ENCODE results near the gene IGF2. TPM values are rescaled to one million over a fixed set of nuclear protein-coding genes. Genes with fewer than 3 reads are reported as not detected.
A peak's percentile ranks its signal among the peaks of the same experiment; 100 is the strongest.

IGF2 gene
- polyA plus RNA-seq, 1 experiment = 16.6 TPM

GRCh38 chr11:2156416-2157182 is 17.4 kb upstream of the IGF2 start:
- Histone ChIP-seq H3K9me3 (ENCODE audit: control insufficient read depth, insufficient read depth, low read length) (no peaks in the 10 kb centered on the region; the same call in 1 of the 2 replicates), H3K27me3 (ENCODE audit: control insufficient read depth, insufficient read depth, low read length) (peaks cover 8% of the 10 kb centered on the region), H3K4me3 (ENCODE audit: low read depth, low read length) (no peak overlapping the region), H3K27ac (ENCODE audit: low read depth, low read length) (no peak overlapping the region)
- POLR2A ChIA-PET = no interaction called here
- DNase-seq (ENCODE audit: low read depth, low spot score) = no peak
- TF ChIP-seq CTCF (IDR thresholded peaks at IDR 0.05; ENCODE audit: low read depth, low read length) = peak; percentile 77
- CTCF ChIA-PET = interaction anchor here (0.6 to 14.8 kb wide), 16 partner anchors 9 to 504 kb away, joined by 3 to 557 read pairs (median 4); partner anchors contain the start of genes MRPL23, SYT8 and TNNI2

GRCh38 chr11:2155511-2155910 is 16.3 kb upstream of the IGF2 start:
- CTCF ChIA-PET = interaction anchor here (0.6 to 14.8 kb wide), 13 partner anchors 8 to 503 kb away, joined by 3 to 557 read pairs (median 5); partner anchors contain the start of genes MRPL23 and TNNI2
- Histone ChIP-seq H3K4me3 (ENCODE audit: low read depth, low read length) (no peak overlapping the region), H3K27ac (ENCODE audit: low read depth, low read length) (no peak overlapping the region), H3K9me3 (ENCODE audit: control insufficient read depth, insufficient read depth, low read length) (no peaks in the 10 kb centered on the region; the same call in 1 of the 2 replicates), H3K27me3 (ENCODE audit: control insufficient read depth, insufficient read depth, low read length) (peaks cover 16% of the 10 kb centered on the region)
- DNase-seq (ENCODE audit: low read depth, low spot score) = no peak
- POLR2A ChIA-PET = no interaction called here
- no peak for TF ChIP-seq CTCF (IDR thresholded peaks at IDR 0.05; ENCODE audit: low read depth, low read length)

GRCh38 chr11:2154889-2155288 is 15.7 kb upstream of the IGF2 start:
- Histone ChIP-seq H3K4me3 (ENCODE audit: low read depth, low read length) (no peak overlapping the region), H3K9me3 (ENCODE audit: control insufficient read depth, insufficient read depth, low read length) (no peaks in the 10 kb centered on the region; the same call in 1 of the 2 replicates), H3K27ac (ENCODE audit: low read depth, low read length) (no peak overlapping the region), H3K27me3 (ENCODE audit: control insufficient read depth, insufficient read depth, low read length) (peaks cover 21% of the 10 kb centered on the region)
- POLR2A ChIA-PET = no interaction called here
- no peak for TF ChIP-seq CTCF (IDR thresholded peaks at IDR 0.05; ENCODE audit: low read depth, low read length)
- CTCF ChIA-PET = interaction anchor here (1.3 to 14.8 kb wide), 6 partner anchors 118 to 502 kb away, joined by 3 to 557 read pairs (median 58); partner anchors contain the start of gene SYT8
- DNase-seq (ENCODE audit: low read depth, low spot score) = no peak

- POLR2A ChIA-PET = no interaction called here
- TF ChIP-seq CTCF (IDR thresholded peaks at IDR 0.05; ENCODE audit: low read depth, low read length) = no peak
- CTCF ChIA-PET = interaction anchor here (1.4 to 14.8 kb wide), 6 partner anchors 117 to 502 kb away, joined by 4 to 557 read pairs (median 58); partner anchors contain the start of gene SYT8
- H3K27me3 ChIP-seq (ENCODE audit: control insufficient read depth, insufficient read depth, low read length) = peaks cover 28% of the 10 kb centered on the region
- no peak overlapping the region for H3K4me3 ChIP-seq (ENCODE audit: low read depth, low read length)
- no peak overlapping the region for H3K27ac ChIP-seq (ENCODE audit: low read depth, low read length)
- no peak for DNase-seq (ENCODE audit: low read depth, low spot score)
- H3K9me3 ChIP-seq (ENCODE audit: control insufficient read depth, insufficient read depth, low read length) = no peaks in the 10 kb centered on the region; the same call in 1 of the 2 replicates
Observed at GRCh38 chr11:2154195-2154585, 15.0 kb upstream of the IGF2 start.

Measured in AG04450 (cell line).